Neural progenitor cell (in vitro differentiated cells): ENCODE measurements around the gene LTB4R.

Experiments
- EZH2 ChIP-seq: fragments of 200-600 bp; sonication (generic); IDR thresholded peaks from 2 replicates; pipeline ENCODE4 v1.6.1; 2017; ENCODE audit warnings: antibody characterized with exemption, mild to moderate bottlenecking, moderate library complexity
- EZH2phosphoT487 ChIP-seq: fragments of 200-600 bp; sonication (generic); IDR thresholded peaks from 2 replicates; pipeline ENCODE4 v1.6.1; 2017; ENCODE audit warnings: antibody characterized with exemption
- TF ChIP-seq, protein P1 (sequence below): fragments of 200-600 bp; sonication (generic); IDR thresholded peaks from 2 replicates; pipeline ENCODE4 v1.5.1; 2017; ENCODE audit warnings: antibody characterized with exemption, mild to moderate bottlenecking

DNA sequence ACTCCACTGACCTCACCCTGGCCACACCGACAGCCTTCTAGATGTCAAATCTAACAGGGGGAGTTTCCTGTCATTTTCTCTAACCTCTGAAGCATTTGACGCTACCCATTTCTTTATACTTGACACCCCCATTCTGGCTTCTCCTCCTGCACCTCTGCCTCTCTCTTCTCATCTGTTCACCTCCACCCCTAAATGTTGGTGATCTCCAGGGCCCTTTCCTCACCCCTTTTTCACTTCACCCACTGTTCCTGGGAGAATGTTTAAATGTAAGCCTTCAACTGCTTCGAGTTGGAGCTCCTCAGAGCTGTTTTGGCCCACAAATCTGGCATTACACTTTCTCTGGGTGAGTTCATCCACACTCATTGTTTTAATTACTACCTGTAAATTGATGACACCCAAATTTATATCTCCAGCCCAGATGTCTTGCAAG lies 39.5 kb upstream of the LTB4R start:
- TF ChIP-seq, protein P1, sequence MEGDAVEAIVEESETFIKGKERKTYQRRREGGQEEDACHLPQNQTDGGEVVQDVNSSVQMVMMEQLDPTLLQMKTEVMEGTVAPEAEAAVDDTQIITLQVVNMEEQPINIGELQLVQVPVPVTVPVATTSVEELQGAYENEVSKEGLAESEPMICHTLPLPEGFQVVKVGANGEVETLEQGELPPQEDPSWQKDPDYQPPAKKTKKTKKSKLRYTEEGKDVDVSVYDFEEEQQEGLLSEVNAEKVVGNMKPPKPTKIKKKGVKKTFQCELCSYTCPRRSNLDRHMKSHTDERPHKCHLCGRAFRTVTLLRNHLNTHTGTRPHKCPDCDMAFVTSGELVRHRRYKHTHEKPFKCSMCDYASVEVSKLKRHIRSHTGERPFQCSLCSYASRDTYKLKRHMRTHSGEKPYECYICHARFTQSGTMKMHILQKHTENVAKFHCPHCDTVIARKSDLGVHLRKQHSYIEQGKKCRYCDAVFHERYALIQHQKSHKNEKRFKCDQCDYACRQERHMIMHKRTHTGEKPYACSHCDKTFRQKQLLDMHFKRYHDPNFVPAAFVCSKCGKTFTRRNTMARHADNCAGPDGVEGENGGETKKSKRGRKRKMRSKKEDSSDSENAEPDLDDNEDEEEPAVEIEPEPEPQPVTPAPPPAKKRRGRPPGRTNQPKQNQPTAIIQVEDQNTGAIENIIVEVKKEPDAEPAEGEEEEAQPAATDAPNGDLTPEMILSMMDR = no peak
- TF ChIP-seq EZH2 = no peak
- TF ChIP-seq EZH2phosphoT487 = no peak
